ENCODE measurements around the gene CDKL4. TPM values are rescaled to one million over a fixed set of nuclear protein-coding genes. Genes with fewer than 3 reads are reported as not detected.

Gene CDKL4
- total and polyA plus RNA-seq, 11 donors, result 0.11 to 1.1 (median 0.67) TPM; not detected in 4

DNA sequence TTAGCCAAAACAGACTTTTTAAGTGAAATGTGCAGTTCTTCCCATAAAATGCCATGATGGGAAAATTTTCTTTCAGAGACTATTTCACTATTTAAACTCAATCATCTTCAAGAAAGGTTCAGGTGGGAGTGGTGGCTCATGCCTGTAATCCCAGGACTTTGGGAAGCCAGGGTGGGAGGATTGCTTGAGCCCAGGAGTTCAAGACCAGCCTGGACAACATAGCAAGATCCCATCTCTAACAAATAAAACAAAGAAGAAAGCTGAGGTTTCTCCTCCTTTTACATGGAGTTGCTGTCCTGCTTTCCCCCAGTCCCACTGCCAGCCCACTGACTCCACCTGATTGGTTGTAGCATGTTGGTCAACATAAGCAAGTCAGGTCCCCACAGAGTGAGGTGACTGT, 97.1 kb downstream of the CDKL4 start:
- no peak overlapping the region for H3K4me3 ChIP-seq
- H3K27ac ChIP-seq, result no peak overlapping the region
- intact Hi-C loops (cut with DNase I), result no loop called here
- H3K4me1 ChIP-seq, result peaks cover 0 to 17% (median under 1%) of the 10 kb centered on the region in 12 donors
- ATAC-seq (no peak), DNase-seq (no peak)
- H3K9me3 ChIP-seq, result no peaks in the 10 kb centered on the region
- TF ChIP-seq, protein P1, sequence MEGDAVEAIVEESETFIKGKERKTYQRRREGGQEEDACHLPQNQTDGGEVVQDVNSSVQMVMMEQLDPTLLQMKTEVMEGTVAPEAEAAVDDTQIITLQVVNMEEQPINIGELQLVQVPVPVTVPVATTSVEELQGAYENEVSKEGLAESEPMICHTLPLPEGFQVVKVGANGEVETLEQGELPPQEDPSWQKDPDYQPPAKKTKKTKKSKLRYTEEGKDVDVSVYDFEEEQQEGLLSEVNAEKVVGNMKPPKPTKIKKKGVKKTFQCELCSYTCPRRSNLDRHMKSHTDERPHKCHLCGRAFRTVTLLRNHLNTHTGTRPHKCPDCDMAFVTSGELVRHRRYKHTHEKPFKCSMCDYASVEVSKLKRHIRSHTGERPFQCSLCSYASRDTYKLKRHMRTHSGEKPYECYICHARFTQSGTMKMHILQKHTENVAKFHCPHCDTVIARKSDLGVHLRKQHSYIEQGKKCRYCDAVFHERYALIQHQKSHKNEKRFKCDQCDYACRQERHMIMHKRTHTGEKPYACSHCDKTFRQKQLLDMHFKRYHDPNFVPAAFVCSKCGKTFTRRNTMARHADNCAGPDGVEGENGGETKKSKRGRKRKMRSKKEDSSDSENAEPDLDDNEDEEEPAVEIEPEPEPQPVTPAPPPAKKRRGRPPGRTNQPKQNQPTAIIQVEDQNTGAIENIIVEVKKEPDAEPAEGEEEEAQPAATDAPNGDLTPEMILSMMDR (IDR thresholded peaks at IDR 0.05), result no peak
- TF ChIP-seq POLR2A (IDR thresholded peaks at IDR 0.05), result no peak
- H3K27me3 ChIP-seq, result no peaks in the 10 kb centered on the region
- no peaks in the 10 kb centered on the region for H3K36me3 ChIP-seq

GRCh38 chr2:39145906-39146421, 97.8 kb downstream of the CDKL4 start:
- ATAC-seq, result no peak
- no peak overlapping the region for H3K4me3 ChIP-seq
- no peaks in the 10 kb centered on the region for H3K36me3 ChIP-seq
- no peak for TF ChIP-seq POLR2A (IDR thresholded peaks at IDR 0.05)
- TF ChIP-seq, protein P1 (IDR thresholded peaks at IDR 0.05), result no peak
- peaks cover 0 to 24% (median 5%) of the 10 kb centered on the region in 12 donors for H3K4me1 ChIP-seq
- DNase-seq, result no peak
- no peaks in the 10 kb centered on the region for H3K27me3 ChIP-seq
- intact Hi-C loops (cut with DNase I), result no loop called here
- H3K9me3 ChIP-seq, result no peaks in the 10 kb centered on the region
- 73 to 90% (median 86%) methylated on average over 3 of the region's 3 CpGs for WGBS, 4 donors
- H3K27ac ChIP-seq, result no peak overlapping the region

GRCh38 chr2:39144416-39144815, 99.4 kb downstream of the CDKL4 start:
- Histone ChIP-seq H3K27ac (no peak overlapping the region), H3K36me3 (no peaks in the 10 kb centered on the region), H3K9me3 (no peaks in the 10 kb centered on the region), H3K4me1 (peaks cover 0 to 38% (median 6%) of the 10 kb centered on the region in 12 donors), H3K27me3 (no peaks in the 10 kb centered on the region), H3K4me3 (no peak overlapping the region)
- no peak for ATAC-seq
- 95 to 99% (median 98%) methylated on average over 5 of the region's 5 CpGs for WGBS, 4 donors
- intact Hi-C loops (cut with DNase I), result no loop called here
- TF ChIP-seq, protein P1 (IDR thresholded peaks at IDR 0.05), result no peak
- TF ChIP-seq POLR2A (IDR thresholded peaks at IDR 0.05), result no peak
- no peak for DNase-seq

- H3K36me3 ChIP-seq, result no peaks in the 10 kb centered on the region
- no peaks in the 10 kb centered on the region for H3K27me3 ChIP-seq
- no peak for TF ChIP-seq POLR2A (IDR thresholded peaks at IDR 0.05)
- TF ChIP-seq, protein P1 (IDR thresholded peaks at IDR 0.05), result no peak
- H3K4me3 ChIP-seq, result no peak overlapping the region
- intact Hi-C loops (cut with DNase I), result no loop called here
- ATAC-seq (no peak), DNase-seq (no peak)
- peak overlapping the region in 1 of 12 donors; percentile 53 for H3K27ac ChIP-seq
- 78 to 80% (median 79%) methylated on average over 3 of the region's 3 CpGs for WGBS, 4 donors
- H3K9me3 ChIP-seq, result no peaks in the 10 kb centered on the region
- H3K4me1 ChIP-seq, result peaks cover 0 to 38% (median 6%) of the 10 kb centered on the region in 12 donors
These were observed 100.7 kb downstream of the CDKL4 start for GRCh38 chr2:39142904-39143605.
